SJCRH30 (cell line): ENCODE data around the gene PGAM1. TPM values are rescaled to one million over a fixed set of nuclear protein-coding genes. Genes with fewer than 3 reads are reported as not detected.

Experiments used
- total RNA-seq: library from RNA; depleted of rRNA; stranded (reverse); fragments of >200 nt; shearing (Covaris generic); gene quantifications from 2 replicates; pipeline ENCODE4 v1.2.3, GENCODE V29; 2014; rRNA removed

PGAM1 gene
- total RNA-seq, 1 experiment from 2014 or later = 515 TPM

Other genes starting within 250 kb of the PGAM1 start
- gene SLIT1, start 240.2 kb upstream of the PGAM1 start, total RNA-seq = 0.03 and 0.04 TPM in 2 replicates
- gene ARHGAP19, start 133.6 kb upstream of the PGAM1 start, total RNA-seq = 29.2 and 32.3 TPM in 2 replicates
- gene FRAT1, start 106.9 kb upstream of the PGAM1 start, total RNA-seq = 2.1 and 2.7 TPM in 2 replicates
- gene FRAT2, start 91.5 kb upstream of the PGAM1 start, total RNA-seq = 17.8 and 21.6 TPM in 2 replicates
- gene RRP12, start 24.9 kb upstream of the PGAM1 start, total RNA-seq = 24.2 and 26.8 TPM in 2 replicates
- gene EXOSC1, start 19.8 kb downstream of the PGAM1 start, total RNA-seq = 46.9 and 51.4 TPM in 2 replicates
- gene ZDHHC16, start 20.0 kb downstream of the PGAM1 start, total RNA-seq = 50.4 and 53.3 TPM in 2 replicates
- 77.3 and 83.7 TPM in 2 replicates for gene MMS19, start 72.2 kb downstream of the PGAM1 start, total RNA-seq
- 13.9 and 14.3 TPM in 2 replicates for gene UBTD1, start 72.7 kb downstream of the PGAM1 start, total RNA-seq
- 0.26 and 0.51 TPM in 2 replicates for gene ANKRD2, start 146.6 kb downstream of the PGAM1 start, total RNA-seq
- gene HOGA1, start 158.2 kb downstream of the PGAM1 start, total RNA-seq = 1.7 and 3.5 TPM in 2 replicates
- 0.75 and 0.84 TPM in 2 replicates for gene C10orf62, start 163.5 kb downstream of the PGAM1 start, total RNA-seq
- 1.9 and 2.9 TPM in 2 replicates for gene MORN4, start 207.3 kb downstream of the PGAM1 start, total RNA-seq
- 19.4 and 20.1 TPM in 2 replicates for gene PI4K2A, start 214.5 kb downstream of the PGAM1 start, total RNA-seq